ENCODE measurements around the gene CPZ.
"Not testable (repeated sequence)": the region's sequence is repeated elsewhere in the genome, so short reads cannot be mapped to it uniquely, and the experiment has no call there.

CPZ gene

DNA sequence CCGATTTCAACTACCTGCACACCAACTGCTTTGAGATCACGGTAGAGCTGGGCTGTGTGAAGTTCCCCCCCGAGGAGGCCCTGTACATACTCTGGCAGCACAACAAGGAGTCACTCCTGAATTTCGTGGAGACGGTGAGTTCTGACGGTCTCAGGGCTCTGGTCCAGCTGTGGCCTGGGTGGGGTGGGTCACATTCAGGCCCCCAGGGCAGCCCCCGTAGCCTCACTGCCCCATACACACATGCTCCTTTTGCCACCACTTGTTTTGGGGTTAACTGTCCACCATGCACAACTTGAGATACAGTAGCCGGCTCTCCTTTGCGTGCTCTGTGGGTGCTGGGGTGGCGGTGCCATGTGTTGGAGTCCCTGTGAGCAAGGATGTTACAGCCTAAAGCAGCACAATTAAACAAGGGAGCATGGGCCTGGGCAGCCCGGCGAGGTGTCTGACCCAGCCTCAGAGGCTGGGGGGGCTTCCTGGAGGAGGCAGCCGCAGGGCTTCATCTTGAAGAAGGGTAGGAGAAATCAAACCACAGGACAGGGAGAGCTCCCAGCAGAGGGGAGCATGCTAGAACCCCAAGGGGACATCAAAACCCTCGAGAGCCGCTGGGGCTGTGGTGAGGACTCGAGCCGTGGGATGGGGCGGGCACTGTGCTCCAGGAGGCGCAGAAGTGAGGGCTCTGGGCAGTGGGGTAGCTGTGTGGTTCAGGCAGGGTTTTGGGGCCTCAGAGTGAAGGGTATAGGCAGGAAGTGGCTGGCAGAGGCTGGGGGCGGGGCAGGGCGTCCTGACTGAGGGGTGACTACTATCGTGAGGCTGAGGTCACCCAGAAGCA lies 22.0 kb downstream of the CPZ start:
- Histone ChIP-seq H3K4me3 (ENCODE audit: low read depth, low read length) (no peak overlapping the region), H3K79me2 (ENCODE audit: control insufficient read depth, insufficient read depth, low read length, unreplicated experiment) (no peaks in the 10 kb centered on the region), H3K4me1 (ENCODE audit: control insufficient read depth, insufficient read depth, low read length, unreplicated experiment) (no peaks in the 10 kb centered on the region), H2AFZ (ENCODE audit: low read length, unreplicated experiment) (no peak overlapping the region), H3K36me3 (ENCODE audit: insufficient read depth, low read length) (no peaks in the 10 kb centered on the region), H3K27me3 (ENCODE audit: insufficient read depth, low read length) (no peaks in the 10 kb centered on the region), H3K27ac (ENCODE audit: low read depth, low read length) (no peak overlapping the region)

DNA sequence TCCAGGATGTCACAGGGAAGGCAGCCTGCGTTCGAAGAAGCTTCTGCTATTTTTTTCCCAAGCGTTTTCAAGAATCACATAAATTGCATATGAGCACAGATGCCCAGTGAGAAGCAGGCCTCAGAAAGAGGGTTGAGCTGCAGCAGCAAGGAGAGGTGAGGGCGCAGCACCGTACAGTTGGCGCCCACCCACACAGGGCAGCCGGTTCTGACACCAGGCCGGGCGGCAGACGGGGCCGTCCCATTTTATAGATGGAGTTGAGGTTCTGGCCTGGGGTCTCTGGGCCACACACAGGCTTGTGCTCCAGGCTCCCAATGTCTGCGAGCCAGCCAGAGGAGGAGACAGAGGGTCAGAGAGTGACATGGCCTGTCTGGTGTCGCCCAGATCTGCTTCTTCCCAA lies 22.8 kb downstream of the CPZ start:
- H3K4me1 ChIP-seq (ENCODE audit: control insufficient read depth, insufficient read depth, low read length, unreplicated experiment): no peaks in the 10 kb centered on the region
- no peak overlapping the region for H3K27ac ChIP-seq (ENCODE audit: low read depth, low read length)
- no peaks in the 10 kb centered on the region for H3K36me3 ChIP-seq (ENCODE audit: insufficient read depth, low read length)
- H3K4me3 ChIP-seq (ENCODE audit: low read depth, low read length): no peak overlapping the region
- no peaks in the 10 kb centered on the region for H3K79me2 ChIP-seq (ENCODE audit: control insufficient read depth, insufficient read depth, low read length, unreplicated experiment)
- no peak overlapping the region for H2AFZ ChIP-seq (ENCODE audit: low read length, unreplicated experiment)
- H3K27me3 ChIP-seq (ENCODE audit: insufficient read depth, low read length): no peaks in the 10 kb centered on the region

DNA sequence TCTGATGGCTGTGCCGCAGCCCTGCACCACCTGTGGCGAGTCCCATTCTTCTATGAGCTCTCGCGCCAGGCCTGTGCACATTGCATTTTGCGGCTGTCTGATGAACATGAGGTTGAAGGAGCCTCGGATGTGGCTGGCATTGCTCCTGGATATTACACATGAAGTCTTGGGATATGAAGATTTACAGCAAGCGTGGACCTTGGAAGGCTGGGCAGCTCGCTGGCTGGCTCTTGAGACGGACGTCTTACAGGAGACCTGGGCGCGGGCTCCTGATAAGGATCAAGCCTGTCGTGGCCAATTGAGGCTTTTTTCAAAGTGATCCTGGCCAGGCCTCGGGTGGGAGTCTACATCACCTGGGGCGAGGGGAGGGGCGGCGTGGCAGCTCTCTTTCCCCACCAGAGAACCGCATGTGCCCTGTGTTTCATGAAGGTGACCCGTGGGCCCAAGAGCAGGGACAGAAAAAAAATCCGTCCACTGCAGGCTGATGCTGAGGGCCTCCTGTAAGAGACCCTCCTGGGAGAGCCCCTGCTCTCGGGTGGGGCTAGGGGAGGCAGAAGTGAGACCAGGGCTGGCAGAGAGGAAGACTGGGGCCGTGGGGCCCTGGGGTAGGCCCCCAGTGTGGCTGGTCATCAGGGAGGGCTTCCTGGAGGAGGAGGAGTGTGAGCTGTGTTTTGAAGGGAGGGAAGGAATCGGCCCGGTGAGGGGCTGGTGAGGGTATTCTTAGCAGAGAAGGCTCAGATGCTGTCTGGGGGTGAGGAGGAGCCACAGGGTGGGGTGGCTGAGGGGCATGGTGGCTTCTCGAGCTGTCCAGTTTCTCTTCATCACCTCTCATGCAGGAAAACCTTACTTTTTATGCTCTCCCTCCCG lies 23.6 kb downstream of the CPZ start:
- Histone ChIP-seq H2AFZ (ENCODE audit: low read length, unreplicated experiment) (no peak overlapping the region), H3K79me2 (ENCODE audit: control insufficient read depth, insufficient read depth, low read length, unreplicated experiment) (no peaks in the 10 kb centered on the region), H3K36me3 (ENCODE audit: insufficient read depth, low read length) (no peaks in the 10 kb centered on the region), H3K27ac (ENCODE audit: low read depth, low read length) (no peak overlapping the region), H3K4me1 (ENCODE audit: control insufficient read depth, insufficient read depth, low read length, unreplicated experiment) (no peaks in the 10 kb centered on the region), H3K27me3 (ENCODE audit: insufficient read depth, low read length) (no peaks in the 10 kb centered on the region), H3K4me3 (ENCODE audit: low read depth, low read length) (no peak overlapping the region)

- Histone ChIP-seq H3K36me3 (ENCODE audit: insufficient read depth, low read length) (no peaks in the 10 kb centered on the region), H3K27me3 (ENCODE audit: insufficient read depth, low read length) (no peaks in the 10 kb centered on the region), H3K79me2 (ENCODE audit: control insufficient read depth, insufficient read depth, low read length, unreplicated experiment) (no peaks in the 10 kb centered on the region), H3K4me3 (ENCODE audit: low read depth, low read length) (no peak overlapping the region), H3K27ac (ENCODE audit: low read depth, low read length) (no peak overlapping the region), H3K4me1 (ENCODE audit: control insufficient read depth, insufficient read depth, low read length, unreplicated experiment) (no peaks in the 10 kb centered on the region), H2AFZ (ENCODE audit: low read length, unreplicated experiment) (no peak overlapping the region)
Measured at GRCh38 chr4:8616831-8617230, 24.3 kb downstream of the CPZ start.

DNA sequence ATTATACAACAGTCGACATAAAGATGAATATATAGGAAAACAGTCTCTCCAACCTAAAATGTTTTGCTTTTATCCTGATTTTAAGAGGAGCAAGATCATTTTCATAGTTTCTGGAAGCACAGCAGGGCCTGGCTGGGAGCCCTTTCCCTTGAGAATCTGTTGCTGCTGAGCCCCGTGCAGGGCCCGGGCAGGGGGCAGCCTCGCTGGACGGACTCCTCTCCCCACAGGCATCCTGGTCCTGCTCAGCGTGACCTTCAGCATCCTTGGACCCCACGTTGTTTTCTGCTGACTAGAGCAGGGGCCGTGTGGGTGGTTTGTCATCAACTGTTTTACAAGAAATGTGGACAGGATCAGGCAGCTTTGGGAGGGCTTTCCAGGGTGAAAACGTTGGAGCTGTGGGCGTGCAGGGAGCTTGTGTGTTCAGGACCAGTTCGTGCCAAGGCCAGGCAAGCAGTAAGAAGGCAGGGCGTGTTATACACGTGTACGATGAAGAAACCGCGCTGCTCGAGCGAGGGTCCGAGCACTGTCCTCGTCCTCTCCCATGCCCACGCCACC lies 25.0 kb downstream of the CPZ start:
- Histone ChIP-seq H3K4me1 (ENCODE audit: control insufficient read depth, insufficient read depth, low read length, unreplicated experiment) (no peaks in the 10 kb centered on the region), H3K27me3 (ENCODE audit: insufficient read depth, low read length) (no peaks in the 10 kb centered on the region)

GRCh38 chr4:8618421-8618820 lies 25.9 kb downstream of the CPZ start:
- Histone ChIP-seq H3K27me3 (ENCODE audit: insufficient read depth, low read length) (no peaks in the 10 kb centered on the region), H3K27ac (ENCODE audit: low read depth, low read length) (no peak overlapping the region), H3K79me2 (ENCODE audit: control insufficient read depth, insufficient read depth, low read length, unreplicated experiment) (no peaks in the 10 kb centered on the region), H2AFZ (ENCODE audit: low read length, unreplicated experiment) (no peak overlapping the region), H3K4me1 (ENCODE audit: control insufficient read depth, insufficient read depth, low read length, unreplicated experiment) (no peaks in the 10 kb centered on the region), H3K36me3 (ENCODE audit: insufficient read depth, low read length) (no peaks in the 10 kb centered on the region), H3K4me3 (ENCODE audit: low read depth, low read length) (no peak overlapping the region)

More for the DNA sequence above, 25.0 kb downstream of the CPZ start:
- Histone ChIP-seq H3K4me3 (ENCODE audit: low read depth, low read length) (no peak overlapping the region), H3K27ac (ENCODE audit: low read depth, low read length) (no peak overlapping the region), H2AFZ (ENCODE audit: low read length, unreplicated experiment) (no peak overlapping the region), H3K36me3 (ENCODE audit: insufficient read depth, low read length) (no peaks in the 10 kb centered on the region), H3K79me2 (ENCODE audit: control insufficient read depth, insufficient read depth, low read length, unreplicated experiment) (no peaks in the 10 kb centered on the region)

GRCh38 chr4:8618961-8619720 lies 26.6 kb downstream of the CPZ start:
- Histone ChIP-seq H3K4me3 (ENCODE audit: low read depth, low read length) (no peak overlapping the region), H3K27ac (ENCODE audit: low read depth, low read length) (no peak overlapping the region), H3K4me1 (ENCODE audit: control insufficient read depth, insufficient read depth, low read length, unreplicated experiment) (no peaks in the 10 kb centered on the region), H3K27me3 (ENCODE audit: insufficient read depth, low read length) (no peaks in the 10 kb centered on the region), H3K79me2 (ENCODE audit: control insufficient read depth, insufficient read depth, low read length, unreplicated experiment) (no peaks in the 10 kb centered on the region), H2AFZ (ENCODE audit: low read length, unreplicated experiment) (no peak overlapping the region), H3K36me3 (ENCODE audit: insufficient read depth, low read length) (no peaks in the 10 kb centered on the region)

DNA sequence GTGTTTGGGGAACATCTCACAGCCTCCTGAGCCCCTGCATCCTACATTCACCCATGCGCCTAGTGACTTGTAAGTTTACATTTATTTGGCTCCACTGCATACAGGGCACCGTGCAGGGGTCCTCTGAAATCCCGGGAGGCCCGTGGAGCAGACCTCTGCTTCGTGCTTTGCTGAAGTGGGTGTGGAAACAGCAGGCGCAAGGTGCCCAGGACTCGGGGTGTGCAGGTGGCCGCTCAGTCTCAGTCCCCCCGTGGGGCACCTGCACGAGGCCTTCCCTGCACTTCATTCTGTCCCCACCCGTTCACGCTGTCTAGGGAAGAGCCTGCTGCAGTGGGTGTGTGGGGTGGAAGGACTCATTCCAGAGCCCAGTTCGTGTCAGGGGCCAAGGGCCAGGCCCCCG lies 28.6 kb downstream of the CPZ start:
- not testable (repeated sequence) for H3K27me3 ChIP-seq (ENCODE audit: insufficient read depth, low read length); H2AFZ ChIP-seq (ENCODE audit: low read length, unreplicated experiment); H3K4me3 ChIP-seq (ENCODE audit: low read depth, low read length); H3K79me2 ChIP-seq (ENCODE audit: control insufficient read depth, insufficient read depth, low read length, unreplicated experiment); H3K27ac ChIP-seq (ENCODE audit: low read depth, low read length); H3K4me1 ChIP-seq (ENCODE audit: control insufficient read depth, insufficient read depth, low read length, unreplicated experiment); H3K36me3 ChIP-seq (ENCODE audit: insufficient read depth, low read length)

DNA sequence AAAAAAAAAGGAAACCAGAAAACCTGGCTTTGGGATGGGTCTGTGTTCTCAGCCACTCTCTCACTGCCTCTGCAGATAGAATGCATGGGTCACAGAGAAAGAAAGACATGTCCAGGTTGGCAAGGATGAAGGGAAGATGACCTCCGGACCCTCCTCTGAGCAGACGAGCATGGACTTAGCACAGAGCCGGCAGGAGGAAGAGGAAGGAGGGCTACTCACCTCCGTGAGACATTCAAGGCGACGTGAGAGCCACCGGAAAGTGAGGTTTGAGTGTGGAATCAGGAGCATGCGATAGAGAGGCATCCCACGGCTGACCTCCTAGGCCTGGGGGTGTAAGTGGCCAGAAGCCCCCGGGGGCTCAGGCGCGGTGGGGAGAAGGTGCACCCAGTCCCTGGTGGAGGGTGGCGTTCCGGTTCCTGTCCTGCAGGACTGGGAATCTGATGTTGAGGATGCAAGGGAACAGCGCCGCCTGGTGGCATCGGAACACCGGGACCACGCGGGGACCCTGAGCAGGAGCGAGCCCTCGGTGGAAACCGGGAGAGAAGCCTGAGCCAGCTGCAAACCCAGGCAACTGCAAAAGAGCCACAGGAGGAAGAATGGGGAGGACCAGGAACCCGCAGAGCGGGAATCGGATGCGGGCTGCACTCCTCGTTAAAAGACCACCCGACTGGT lies 32.2 kb downstream of the CPZ start:
- H3K4me3 ChIP-seq (ENCODE audit: low read depth, low read length); H3K27me3 ChIP-seq (ENCODE audit: insufficient read depth, low read length); H3K4me1 ChIP-seq (ENCODE audit: control insufficient read depth, insufficient read depth, low read length, unreplicated experiment); H3K27ac ChIP-seq (ENCODE audit: low read depth, low read length); H2AFZ ChIP-seq (ENCODE audit: low read length, unreplicated experiment); H3K79me2 ChIP-seq (ENCODE audit: control insufficient read depth, insufficient read depth, low read length, unreplicated experiment); H3K36me3 ChIP-seq (ENCODE audit: insufficient read depth, low read length): not testable (repeated sequence)

All from ACC112 (cell line).